ENCODE data around the gene GAB3.

GAB3 gene, protein sequence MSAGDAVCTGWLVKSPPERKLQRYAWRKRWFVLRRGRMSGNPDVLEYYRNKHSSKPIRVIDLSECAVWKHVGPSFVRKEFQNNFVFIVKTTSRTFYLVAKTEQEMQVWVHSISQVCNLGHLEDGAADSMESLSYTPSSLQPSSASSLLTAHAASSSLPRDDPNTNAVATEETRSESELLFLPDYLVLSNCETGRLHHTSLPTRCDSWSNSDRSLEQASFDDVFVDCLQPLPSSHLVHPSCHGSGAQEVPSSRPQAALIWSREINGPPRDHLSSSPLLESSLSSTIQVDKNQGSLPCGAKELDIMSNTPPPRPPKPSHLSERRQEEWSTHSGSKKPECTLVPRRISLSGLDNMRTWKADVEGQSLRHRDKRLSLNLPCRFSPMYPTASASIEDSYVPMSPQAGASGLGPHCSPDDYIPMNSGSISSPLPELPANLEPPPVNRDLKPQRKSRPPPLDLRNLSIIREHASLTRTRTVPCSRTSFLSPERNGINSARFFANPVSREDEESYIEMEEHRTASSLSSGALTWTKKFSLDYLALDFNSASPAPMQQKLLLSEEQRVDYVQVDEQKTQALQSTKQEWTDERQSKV

DNA sequence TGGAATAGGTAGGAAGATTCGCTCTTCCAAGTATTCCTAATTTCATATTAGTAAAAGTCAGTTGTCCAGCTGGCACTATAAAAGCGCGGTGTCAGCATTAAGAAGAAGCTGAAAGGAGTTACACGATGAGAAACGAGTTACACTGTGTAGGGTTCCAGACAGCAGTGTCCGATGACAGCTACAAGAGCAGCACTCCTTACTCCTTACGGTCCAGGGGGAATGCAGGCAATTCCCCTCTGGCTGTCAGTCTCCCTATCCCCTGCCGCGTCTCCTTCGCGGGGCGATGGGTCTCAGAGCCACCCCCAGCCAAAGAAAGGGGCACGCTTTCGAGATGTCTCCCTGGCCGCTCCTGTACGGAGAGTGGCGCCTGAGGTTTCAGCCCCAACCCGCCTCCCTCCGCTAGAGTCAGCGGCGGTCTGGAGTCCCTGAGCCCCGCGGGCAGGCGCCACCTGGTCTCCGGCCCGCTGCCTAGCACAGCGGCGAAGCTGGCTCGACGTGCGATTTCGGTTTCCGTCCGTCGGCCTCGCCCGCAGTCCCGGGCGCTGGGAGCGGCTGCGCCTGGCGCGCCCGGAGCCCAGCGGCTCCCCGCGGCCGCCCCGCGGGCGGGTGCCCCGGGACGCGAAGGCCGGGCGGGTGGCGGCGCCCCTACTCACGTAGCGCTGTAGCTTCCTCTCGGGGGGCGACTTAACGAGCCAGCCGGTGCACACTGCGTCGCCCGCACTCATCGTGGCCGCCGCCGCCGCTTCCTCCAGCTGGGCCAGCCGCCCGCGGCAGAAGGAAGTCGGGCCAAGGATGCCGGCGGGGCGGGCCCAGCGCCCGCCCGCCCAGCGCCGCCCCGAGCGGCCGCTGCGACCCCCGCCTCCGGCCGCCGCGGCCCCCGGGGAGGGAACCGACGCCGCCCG is at the start of gene GAB3:
Gene GAB3 (minus strand): TSS at position 777 of the 902 bp plus-strand sequence. CDS start 52 bp downstream, at position 725.
- DNase-seq: peak; percentile 8

DNA sequence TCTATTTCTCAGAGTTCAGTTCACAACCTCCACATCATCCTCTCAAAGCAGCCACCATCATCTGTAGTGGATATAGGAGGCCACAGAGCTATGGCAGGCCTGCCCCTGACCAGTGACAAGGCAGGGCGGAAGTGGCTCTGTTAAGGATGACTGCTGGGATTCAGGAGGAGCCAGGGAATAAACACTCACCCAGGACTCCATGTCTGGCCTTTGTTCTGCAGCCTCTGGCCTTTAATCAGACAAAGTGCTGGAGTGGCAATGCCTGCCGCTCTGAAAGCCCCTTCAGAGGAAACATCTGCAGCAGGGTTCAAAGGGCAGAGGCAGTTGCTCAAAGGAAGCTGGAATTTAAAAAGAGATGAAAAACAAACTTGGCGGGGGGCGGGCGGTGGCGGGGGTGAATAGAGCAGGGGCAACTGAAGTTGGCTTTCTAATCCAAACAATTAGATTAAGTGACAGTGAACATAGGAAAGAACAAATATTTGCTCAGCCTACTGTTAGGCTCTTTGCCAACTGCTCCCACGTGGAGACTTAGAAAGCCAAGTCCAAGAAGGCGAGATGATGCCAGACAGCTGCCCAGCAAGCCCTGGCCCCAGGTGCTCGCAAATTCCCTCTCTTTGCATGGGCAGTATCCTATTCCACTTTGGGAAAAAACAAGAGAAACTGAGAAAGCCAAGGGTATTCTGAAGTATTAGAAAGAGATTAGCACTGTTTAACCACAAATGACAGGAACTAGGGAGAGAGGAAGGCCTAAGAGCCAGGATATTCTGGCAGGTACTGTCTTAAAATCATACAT is 48.9 kb upstream of the GAB3 start:
- DNase-seq: peak; percentile 94

DNA sequence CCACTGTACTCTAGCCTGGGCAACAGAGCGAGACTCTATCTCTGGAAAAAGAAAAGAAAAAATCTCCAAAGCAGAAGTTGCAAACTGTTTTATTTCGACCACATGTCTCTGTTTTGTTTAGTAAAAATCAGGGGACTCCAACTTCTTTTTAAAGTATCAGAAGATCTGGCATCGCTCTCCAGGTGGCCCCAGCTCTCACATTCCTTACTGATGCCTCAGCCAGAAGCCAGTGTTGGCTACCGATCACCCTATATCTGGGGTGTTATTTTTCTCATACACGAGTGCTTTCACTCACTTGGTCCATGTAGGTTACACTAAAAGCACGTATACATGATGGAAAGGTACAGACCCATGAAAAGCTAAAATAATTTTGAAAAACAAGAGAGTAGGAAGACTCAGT is 46.1 kb upstream of the GAB3 start:
- no peak for DNase-seq

DNA sequence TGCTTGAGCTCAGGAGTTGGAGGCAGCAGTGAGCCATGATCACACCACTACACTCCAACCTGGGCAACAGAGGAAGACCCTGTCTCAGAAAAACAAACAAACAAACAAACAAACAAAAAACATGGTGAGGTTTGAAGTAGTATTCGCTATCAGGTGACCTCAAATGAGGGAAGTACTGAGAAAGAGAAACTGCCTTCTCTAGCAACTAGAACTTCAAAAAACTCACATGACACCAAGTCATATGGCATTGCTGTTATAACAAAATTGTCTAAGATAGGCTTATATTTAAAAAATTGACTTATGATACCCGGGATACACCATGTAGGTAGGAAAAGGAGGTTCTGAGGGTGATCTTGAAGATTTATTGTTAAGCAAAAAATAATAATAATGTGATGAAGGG is 44.1 kb upstream of the GAB3 start:
- DNase-seq: no peak

DNA sequence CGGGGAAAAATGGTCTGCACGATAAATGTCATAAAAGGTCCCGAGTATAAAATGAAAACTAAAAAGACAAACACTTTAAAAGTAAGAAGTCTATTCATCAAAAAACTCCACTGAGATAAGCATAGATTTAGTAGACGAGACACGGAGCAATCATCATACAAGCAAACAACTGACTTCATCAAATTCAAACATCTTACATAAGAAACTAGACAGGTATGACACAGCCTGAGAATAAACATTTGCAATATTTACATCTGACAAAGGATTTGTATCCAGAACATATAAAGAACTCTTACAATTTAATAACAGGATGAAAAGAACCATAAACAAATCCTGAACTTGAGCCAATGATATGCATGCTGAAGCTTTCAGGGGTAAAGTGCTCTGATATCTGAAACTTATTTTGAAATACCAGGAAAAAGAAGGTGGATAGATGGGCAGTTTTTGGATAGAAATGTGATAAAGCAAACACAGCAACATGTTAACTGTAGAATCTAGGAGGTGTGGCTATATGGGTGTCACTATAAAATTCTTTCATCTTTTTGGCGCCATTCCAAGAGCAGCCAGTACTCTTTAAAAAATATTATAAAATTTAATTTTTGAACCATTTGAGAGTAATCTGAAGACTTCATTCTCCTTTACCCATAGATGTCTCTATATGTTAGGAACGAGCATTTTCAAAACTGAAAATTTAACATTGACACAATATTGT is 42.4 kb upstream of the GAB3 start:
- DNase-seq: no peak

DNA sequence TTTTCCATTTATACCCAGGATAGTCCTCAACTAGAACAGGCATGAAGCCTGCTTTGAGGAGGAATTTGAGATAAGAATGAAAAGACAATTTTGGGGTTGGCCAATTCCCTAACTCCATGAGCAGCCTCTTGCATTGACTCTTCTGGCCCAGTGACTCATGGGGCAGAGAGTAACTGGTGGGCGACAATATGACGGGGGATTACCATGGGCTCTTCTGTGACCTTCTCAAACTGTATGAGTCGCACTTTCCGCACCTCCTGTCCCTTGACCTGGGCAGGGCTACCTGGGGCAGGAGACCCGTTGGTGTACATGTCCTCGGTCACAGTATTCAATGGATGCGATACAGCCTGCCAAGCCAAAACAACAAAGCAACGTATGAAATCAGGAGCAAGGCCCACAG is 41.1 kb upstream of the GAB3 start:
- no peak for DNase-seq

DNA sequence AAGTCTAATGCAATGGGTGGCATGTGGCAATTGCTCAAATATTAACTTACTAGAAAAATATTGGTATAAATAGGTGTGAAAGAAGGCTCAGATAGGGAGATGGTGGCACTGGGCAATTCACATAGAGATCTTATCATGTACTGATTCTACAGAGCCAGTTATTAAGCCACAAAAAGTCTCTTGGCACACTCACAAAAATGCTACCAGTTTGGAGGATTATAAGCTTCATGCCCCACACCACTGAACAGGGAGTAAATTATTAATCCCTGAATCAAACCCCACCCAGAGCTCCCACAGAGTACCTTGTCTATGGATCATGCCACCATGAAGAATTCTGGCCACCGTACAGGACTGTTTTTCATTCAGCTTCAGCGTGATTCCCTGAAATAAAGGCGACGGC is 40.6 kb upstream of the GAB3 start:
- DNase-seq: no peak

DNA sequence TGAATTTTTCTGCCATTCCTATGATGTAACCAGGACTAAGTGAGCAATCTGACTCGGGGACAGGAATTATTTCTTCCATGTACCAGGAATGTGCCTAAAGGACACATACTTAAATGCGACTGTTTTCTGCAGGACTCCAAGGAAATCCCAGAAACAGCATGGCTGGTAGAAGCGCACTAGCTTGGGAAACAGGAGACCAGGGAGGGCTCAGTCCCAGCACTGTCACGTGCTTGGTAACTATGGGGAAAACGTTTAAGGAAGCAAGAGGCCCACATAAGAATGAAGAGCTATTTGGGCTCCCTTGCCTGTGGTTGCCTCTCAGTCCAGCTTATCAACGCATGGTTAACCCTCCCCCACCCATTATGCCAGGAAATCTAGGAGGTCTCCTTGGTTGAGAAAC is 34.8 kb upstream of the GAB3 start:
- DNase-seq: no peak

DNA sequence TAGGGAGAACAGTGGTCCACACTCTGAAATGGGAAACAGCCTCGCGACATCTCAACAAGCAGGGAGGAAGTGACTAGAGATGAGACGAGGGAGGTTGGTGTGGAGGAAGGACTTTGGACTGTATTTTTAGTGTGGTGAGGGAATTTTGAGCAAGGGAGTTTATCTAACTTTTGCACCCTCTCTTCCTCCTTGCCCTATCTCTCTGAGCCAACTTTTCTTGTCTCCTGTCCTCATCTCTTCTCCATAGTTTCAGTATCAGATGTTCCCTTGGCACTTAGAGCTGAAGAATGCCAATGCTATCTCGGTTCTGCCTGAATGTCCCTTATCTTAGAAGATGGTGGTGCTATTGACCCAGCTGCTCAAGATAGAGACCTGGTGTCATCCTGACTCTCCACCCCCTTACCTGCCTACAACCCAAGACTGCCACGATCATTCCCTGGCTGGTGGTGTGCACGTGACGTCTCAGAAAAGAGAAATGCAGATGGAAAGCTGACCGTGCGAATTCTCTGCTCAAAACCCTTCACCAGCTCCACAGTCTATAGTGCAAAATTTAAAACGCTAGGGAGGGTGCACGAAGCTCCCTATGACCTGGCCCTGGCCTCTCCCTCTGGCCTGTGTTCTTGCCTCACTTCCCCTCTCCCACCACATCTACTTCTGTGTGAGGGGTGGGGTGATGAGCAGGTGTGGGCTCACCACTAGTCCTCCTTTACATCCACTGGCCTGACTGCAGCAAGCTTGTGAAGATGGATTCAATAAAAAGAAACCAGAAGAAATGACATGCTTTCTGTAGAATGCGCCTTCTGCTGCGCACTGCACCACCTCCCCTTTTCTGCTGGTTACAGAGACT is 33.5 kb upstream of the GAB3 start:
- no peak for DNase-seq

DNA sequence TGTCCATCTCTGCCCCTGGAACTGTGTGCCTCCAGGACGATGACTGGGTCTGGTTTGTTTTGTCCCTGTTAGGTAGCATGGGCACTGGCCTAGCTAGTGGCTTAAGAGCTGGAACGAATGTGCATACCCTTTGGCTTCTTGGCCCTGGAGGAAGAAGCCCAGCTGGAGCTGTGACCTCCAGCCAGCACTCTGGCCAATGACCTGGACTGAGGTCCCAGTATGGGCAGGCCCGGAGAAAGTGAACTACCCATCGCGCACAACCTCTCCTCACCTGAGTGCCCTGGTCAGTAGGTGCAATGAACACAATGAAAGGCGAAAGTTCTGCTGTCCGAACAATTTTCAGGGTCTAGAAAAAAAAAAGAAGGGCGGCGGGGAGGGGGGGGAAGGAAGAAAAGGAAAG is 30.1 kb upstream of the GAB3 start:
- DNase-seq: no peak

DNA sequence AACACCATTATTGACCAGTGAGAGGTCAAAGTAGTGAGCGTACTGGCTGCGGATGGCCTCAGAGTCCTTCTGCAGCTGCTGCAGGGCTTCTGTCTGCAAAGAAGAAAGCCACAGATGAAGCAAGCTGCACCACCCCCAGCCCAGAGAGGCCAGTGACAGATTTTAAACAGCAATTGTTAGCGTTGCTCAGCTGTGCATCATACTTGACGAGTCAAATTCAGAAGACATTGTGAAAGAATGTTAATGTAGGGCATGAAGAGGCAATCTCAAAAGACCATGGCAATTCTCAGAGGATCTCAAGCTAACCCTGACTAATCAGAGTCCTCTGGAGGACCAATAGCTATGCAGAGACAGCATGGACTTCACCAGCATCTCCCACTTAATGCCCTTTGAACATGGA is 28.4 kb upstream of the GAB3 start:
- DNase-seq: no peak

DNA sequence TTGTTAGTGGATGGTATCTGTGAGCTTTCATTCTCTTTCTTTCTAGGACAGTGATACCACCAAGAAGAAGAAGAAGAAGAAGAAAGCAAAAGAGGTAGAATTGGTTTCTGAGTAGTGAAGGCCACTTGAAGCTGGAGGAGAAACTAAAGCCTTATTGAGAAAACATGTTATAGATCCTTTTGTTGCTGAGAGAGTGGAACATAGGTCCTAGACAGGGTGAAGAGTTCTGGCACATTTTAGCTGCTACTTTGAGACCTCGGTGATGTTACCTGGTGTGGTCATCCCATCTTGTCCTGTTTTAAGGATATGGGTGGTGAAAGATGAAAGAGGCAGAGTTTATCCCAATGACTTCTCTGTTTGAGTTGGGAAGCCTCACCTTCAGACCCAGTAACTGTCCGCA is 25.9 kb upstream of the GAB3 start:
- no peak for DNase-seq

DNA sequence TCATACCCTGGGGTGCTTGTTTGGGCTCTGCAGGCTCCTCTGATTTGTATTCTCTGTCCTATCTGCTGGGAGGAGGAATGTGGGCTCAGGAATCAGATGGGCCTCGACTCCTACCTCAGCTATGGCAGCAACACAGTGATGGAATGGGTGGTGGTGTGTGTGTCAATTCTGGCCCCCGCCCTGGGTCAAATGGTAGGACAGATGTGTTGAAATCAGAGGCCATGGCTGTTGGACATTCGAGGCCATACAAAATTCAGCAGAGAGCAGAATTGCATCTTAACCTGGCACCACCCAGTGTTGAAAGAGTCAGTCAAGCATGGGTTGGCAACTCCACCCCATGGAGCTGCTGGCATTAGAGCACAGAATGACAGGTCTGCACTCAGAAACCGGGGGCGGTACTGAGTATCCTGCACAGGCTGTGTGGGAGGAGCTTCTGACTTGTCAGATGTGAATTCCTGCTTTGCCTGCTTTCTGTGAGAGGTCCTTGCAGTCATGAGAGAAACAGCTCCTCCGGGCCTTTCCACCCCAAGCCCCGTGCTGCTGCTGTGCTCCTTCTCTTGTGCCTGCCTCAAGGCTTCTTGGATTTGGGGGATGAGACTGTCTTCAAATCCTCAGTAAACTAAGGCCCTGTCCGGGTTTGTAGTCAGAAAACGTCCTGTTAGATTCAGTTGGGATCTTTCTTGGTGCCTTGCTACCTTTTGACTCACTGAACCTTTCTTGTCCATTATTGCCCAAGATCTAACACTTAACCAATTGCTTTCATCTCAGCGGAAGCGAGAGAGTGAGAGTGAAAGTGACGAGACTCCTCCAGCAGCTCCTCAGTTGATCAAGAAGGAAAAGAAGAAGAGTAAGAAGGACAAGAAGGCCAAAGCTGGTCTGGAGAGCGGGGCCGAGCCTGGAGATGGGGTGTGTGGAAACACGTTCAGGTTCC is 24.8 kb upstream of the GAB3 start:
- DNase-seq: no peak

DNA sequence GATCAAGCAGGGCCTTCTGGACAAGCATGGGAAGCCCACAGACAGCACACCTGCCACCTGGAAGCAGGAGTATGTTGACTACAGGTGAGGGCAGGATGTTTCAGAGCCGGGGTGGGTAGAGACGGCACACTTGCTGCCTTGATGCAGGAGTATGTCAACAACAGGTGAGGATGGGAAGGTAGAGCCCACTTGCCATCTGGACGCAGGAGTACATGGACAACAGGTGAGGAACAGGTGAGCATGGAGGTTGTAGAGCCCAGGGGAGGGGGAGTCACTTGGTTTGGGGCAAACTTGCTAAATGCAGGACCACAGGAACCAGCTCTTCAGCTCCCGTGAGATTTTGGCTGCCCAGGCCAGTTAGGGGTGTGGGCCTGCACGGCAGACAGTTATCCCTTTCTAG is 23.7 kb upstream of the GAB3 start:
- no peak for DNase-seq

DNA sequence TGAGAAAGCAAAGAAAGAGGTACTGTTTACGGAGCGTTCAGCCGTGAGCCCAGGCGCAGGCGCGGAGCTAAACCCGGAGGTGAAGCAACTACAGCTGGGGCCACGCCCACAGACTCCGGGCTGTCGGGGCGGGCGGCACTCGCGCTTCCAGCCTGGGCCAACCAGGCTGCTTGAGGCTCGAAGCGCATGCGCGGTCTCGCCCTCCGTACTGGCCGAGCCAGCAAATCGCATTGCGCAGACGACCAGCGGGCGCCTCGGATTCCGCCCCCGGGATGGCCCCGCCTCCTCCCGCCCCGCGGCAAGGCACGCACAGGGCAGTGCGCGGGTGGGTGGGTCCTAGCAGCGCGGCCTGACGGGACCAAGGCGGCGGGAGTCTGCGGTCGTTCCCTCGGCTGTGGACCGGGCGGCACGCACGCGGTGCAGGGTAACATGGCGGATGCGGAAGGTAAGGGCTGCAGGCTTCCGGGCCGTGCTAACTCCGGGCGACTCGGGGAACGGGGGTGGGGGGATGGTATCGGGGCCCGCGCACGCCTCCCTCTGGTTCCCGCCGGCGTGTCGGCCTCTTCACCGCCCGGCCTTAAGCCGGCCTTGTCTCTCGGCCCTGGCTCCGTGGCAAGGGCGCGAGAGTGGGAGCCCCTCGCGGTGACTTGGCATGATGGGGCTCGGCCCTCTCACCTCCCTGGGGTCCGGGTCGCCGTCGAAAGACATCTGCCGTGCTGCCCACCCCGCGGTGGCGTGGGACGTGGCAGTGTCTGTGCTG is 11.8 kb upstream of the GAB3 start, which contains the start of gene DKC1:
Gene DKC1 (plus strand): TSS at position 328 of the 760 bp plus-strand sequence. CDS start 102 bp downstream, at position 430.
- DNase-seq: peak; percentile 97

DNA sequence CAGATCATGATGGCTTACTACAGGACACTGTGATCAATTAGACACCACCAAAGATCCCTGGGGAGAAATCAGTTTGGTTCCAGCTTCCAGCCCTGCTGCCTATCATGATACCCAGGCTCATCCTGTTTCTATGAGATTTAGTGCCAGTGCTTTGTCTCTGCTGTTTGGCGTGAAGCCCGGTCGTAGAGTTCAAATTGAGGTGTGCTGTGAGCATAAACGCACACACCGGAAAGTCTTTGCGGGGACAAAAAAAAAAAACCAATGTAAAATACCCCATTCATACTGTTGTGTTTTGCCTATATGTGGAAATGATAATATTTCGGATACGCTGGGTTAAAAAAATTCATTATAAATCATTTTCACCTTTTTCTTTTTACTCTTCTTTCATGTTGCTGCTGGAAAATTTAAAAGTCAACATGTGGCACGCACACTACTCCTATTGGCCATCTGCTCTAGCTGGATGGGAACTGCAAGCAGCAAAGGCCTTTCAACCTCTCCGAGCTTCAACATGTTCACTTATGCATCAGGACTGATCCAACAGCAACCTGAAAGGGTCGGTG is 11.2 kb upstream of the GAB3 start:
- peak; percentile 61 for DNase-seq

DNA sequence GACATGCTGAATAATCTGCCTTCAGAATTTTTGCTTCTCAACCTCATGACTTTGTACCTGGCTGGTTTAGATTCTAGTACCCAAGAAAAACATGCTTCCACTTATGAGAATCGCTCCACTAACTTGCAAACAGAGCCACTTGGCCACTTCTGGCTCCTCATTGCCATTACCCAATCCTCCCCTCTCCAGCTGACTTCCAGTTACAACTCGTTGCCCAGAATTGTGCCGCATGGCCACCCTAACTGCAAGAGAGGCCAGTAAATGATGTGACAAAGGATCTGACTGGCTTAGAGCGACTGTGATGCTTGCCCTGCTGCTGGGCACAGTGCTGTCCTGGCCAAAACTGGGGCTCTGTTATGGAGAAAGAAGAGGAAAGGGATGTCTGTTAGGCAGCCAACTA is 7.8 kb upstream of the GAB3 start:
- DNase-seq: no peak

DNA sequence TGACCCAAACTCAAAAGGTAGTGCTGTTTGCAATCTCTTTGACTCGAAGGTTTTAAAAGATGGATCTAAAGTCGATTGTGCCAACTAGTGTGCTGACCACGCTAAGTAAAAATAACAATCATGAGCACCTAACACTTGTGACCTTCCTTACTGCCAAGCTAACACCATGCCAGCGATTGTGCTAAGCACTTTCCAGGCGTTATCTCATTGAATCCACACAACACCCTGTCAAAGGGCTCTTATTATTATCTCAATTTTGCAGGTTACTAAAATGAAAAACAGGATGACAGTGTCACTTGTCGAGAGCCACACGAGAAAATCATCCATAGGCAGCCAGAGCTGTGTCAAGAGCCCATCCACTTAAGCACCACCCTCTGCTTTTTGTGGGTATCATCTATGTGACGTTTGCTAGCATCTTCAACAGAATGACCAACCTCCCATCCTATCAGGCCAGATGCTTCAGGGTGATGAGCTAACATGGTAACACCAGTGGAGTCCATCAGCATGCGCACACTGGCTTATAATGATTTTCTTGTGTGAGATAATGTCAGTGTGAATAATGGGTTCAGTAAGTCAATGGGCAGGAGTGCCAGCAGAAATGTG is 893 bp upstream of the GAB3 start:
- no peak for DNase-seq

Measured in NCI-H1092 (cell line).